ENCODE measurements around the gene NRXN3.

- TF ChIP-seq CTCF (IDR thresholded peaks at IDR 0.05; ENCODE audit: poor library complexity, severe bottlenecking) (no peak), EZH2 (IDR thresholded peaks at IDR 0.05; ENCODE audit: borderline replicate concordance, insufficient read depth, low read length, poor library complexity, severe bottlenecking) (no peak), RAD21 (conservative IDR thresholded peaks at IDR 0.05) (no peak), REST (IDR thresholded peaks at IDR 0.05; ENCODE audit: borderline replicate concordance) (no peak), POLR2AphosphoS5 (IDR thresholded peaks at IDR 0.05) (no peak), MXI1 (conservative IDR thresholded peaks at IDR 0.05; ENCODE audit: poor library complexity, severe bottlenecking) (no peak), TAF1 (IDR thresholded peaks at IDR 0.05; ENCODE audit: low read depth) (no peak), SMC3 (conservative IDR thresholded peaks at IDR 0.05; ENCODE audit: poor library complexity) (no peak), EP300 (conservative IDR thresholded peaks at IDR 0.05; ENCODE audit: poor library complexity, severe bottlenecking) (no peak)
These were observed 1078.6 kb downstream of the NRXN3 start for GRCh38 chr14:79248771-79249170.
